ENCODE measurements around the gene SYMPK. TPM values are rescaled to one million over a fixed set of nuclear protein-coding genes. Genes with fewer than 3 reads are reported as not detected.

The SYMPK gene
- total RNA-seq, 5 donors from 2014 or later (not counting 1 experiment from before 2014, with no cell fraction given) = 89.7 to 102 (median 94.7) TPM

- H3K4me3 Mint-ChIP-seq = peak overlapping the region in 1 of 3 donors; percentile 53
- CTCF ChIA-PET = interaction anchor here (0.6 to 1.4 kb wide), 9 partner anchors 17 to 283 kb away, joined by 3 to 8 read pairs (median 4); partner anchors contain the start of genes MYPOP (in 1 of the 2) and SIX5 (in 1 of the 2)
- H3K4me1 Mint-ChIP-seq = peaks cover 0 to 3% (median 2%) of the 10 kb centered on the region in 3 donors
- Histone ChIP-seq H3K4me1 (ENCODE audit: control insufficient read depth in 1 of 2, extremely low read depth in 1 of 2, insufficient read depth in 2 of 2, low read length in 2 of 2) (peaks cover 3 to 27% of the 10 kb centered on the region in 2 experiments), H3K27me3 (replicated peaks in 1 of 2; ENCODE audit: control insufficient read depth in 2 of 2, extremely low read depth in 1 of 2, insufficient read depth in 2 of 2, low read length in 1 of 2) (peaks cover 0 to 22% of the 10 kb centered on the region in 2 experiments), H3K36me3 (ENCODE audit: control insufficient read depth in 2 of 2, extremely low read depth in 1 of 2, insufficient read depth in 1 of 2, low read length in 1 of 2) (peaks cover 9% of the 10 kb centered on the region in 2 donors), H3K27ac (ENCODE audit: low read length) (no peak overlapping the region), H3K4me3 (ENCODE audit: control insufficient read depth in 1 of 2, extremely low read depth in 1 of 2, low read length in 1 of 2) (no peak overlapping the region), H3K9me3 (no peaks in the 10 kb centered on the region)
- H3K27me3 Mint-ChIP-seq = peaks cover 4 to 8% of the 10 kb centered on the region in 2 donors
- 92% methylated on average over 4 of the region's 18 CpGs for WGBS (ENCODE audit: insufficient coverage)
- no peak overlapping the region for H3K27ac Mint-ChIP-seq
- H3K9me3 Mint-ChIP-seq = no peaks in the 10 kb centered on the region
- DNase-seq (no peak), ATAC-seq (replicated peaks in 1 of 4) (no peak)
- peaks cover 9% of the 10 kb centered on the region for H3K36me3 Mint-ChIP-seq
- POLR2A ChIA-PET = no interaction called here
Measured at GRCh38 chr19:45816236-45817009, 46.5 kb downstream of the SYMPK start.

GRCh38 chr19:45815481-45816216 lies 47.3 kb downstream of the SYMPK start:
- ATAC-seq (replicated peaks in 1 of 4) (no peak), DNase-seq (peak in 1 of 35 experiments; percentile 9)
- Histone ChIP-seq H3K36me3 (ENCODE audit: control insufficient read depth in 2 of 2, extremely low read depth in 1 of 2, insufficient read depth in 1 of 2, low read length in 1 of 2) (peaks cover 3 to 9% of the 10 kb centered on the region in 2 donors), H3K9me3 (no peaks in the 10 kb centered on the region), H3K27me3 (replicated peaks in 1 of 2; ENCODE audit: control insufficient read depth in 2 of 2, extremely low read depth in 1 of 2, insufficient read depth in 2 of 2, low read length in 1 of 2) (peaks cover 0 to 26% of the 10 kb centered on the region in 2 experiments), H3K4me1 (ENCODE audit: control insufficient read depth in 1 of 2, extremely low read depth in 1 of 2, insufficient read depth in 2 of 2, low read length in 2 of 2) (peaks cover 3 to 27% of the 10 kb centered on the region in 2 experiments), H3K4me3 (ENCODE audit: control insufficient read depth in 1 of 2, extremely low read depth in 1 of 2, low read length in 1 of 2) (peak overlapping the region in 1 of 2 donors; percentile 23), H3K27ac (ENCODE audit: low read length) (no peak overlapping the region)
- Mint-ChIP-seq H3K27me3 (peaks cover 4 to 8% of the 10 kb centered on the region in 2 donors), H3K4me3 (peak overlapping the region in 2 of 3 donors; percentile 21 to 53), H3K4me1 (peaks cover 0 to 3% (median 2%) of the 10 kb centered on the region in 3 donors), H3K9me3 (no peaks in the 10 kb centered on the region), H3K27ac (no peak overlapping the region), H3K36me3 (peaks cover 5% of the 10 kb centered on the region)
- WGBS (ENCODE audit: insufficient coverage) = 35% methylated on average over 21 of the region's 44 CpGs
- ChIA-PET POLR2A (no interaction called here), CTCF (no interaction called here)

GRCh38 chr19:45814851-45815480 lies 48.0 kb downstream of the SYMPK start, which contains the start of gene RSPH6A:
RSPH6A (minus strand) TSS chr19:45815308; CDS start chr19:45815176, 132 bp downstream.
- H3K4me3 ChIP-seq (ENCODE audit: control insufficient read depth in 1 of 2, extremely low read depth in 1 of 2, low read length in 1 of 2) = peak within 1 kb of the TSS in 1 of 2 donors; percentile 23
- H3K27ac ChIP-seq (ENCODE audit: low read length) = no peak within 1 kb of the TSS
- H3K4me1 ChIP-seq (ENCODE audit: control insufficient read depth in 1 of 2, extremely low read depth in 1 of 2, insufficient read depth in 2 of 2, low read length in 2 of 2) = peaks cover 3 to 27% of the 10 kb centered on the region in 2 experiments
- Mint-ChIP-seq H3K4me3 (peak within 1 kb of the TSS in 2 of 3 donors; percentile 21 to 53), H3K4me1 (peaks cover 0 to 3% (median 2%) of the 10 kb centered on the region in 3 donors), H3K36me3 (peaks cover under 1% of the 10 kb centered on the region), H3K27ac (no peak within 1 kb of the TSS), H3K9me3 (no peaks in the 10 kb centered on the region), H3K27me3 (peaks cover 4 to 12% of the 10 kb centered on the region in 2 donors)
- POLR2A ChIA-PET = interaction anchor here in 1 of 2 donors (0.6 kb wide), 1 partner anchor 21 kb away, joined by 6 read pairs; no protein-coding TSS in a partner anchor
- CTCF ChIA-PET = no interaction called here
- DNase-seq = no peak
- ATAC-seq (replicated peaks in 1 of 4) = no peak
- peaks cover 0 to 31% of the 10 kb centered on the region in 2 experiments for H3K27me3 ChIP-seq (replicated peaks in 1 of 2; ENCODE audit: control insufficient read depth in 2 of 2, extremely low read depth in 1 of 2, insufficient read depth in 2 of 2, low read length in 1 of 2)
- H3K9me3 ChIP-seq = no peaks in the 10 kb centered on the region
- peaks cover 3 to 7% of the 10 kb centered on the region in 2 donors for H3K36me3 ChIP-seq (ENCODE audit: control insufficient read depth in 2 of 2, extremely low read depth in 1 of 2, insufficient read depth in 1 of 2, low read length in 1 of 2)
- WGBS (ENCODE audit: insufficient coverage) = 52% methylated on average over 33 of the region's 40 CpGs

DNA sequence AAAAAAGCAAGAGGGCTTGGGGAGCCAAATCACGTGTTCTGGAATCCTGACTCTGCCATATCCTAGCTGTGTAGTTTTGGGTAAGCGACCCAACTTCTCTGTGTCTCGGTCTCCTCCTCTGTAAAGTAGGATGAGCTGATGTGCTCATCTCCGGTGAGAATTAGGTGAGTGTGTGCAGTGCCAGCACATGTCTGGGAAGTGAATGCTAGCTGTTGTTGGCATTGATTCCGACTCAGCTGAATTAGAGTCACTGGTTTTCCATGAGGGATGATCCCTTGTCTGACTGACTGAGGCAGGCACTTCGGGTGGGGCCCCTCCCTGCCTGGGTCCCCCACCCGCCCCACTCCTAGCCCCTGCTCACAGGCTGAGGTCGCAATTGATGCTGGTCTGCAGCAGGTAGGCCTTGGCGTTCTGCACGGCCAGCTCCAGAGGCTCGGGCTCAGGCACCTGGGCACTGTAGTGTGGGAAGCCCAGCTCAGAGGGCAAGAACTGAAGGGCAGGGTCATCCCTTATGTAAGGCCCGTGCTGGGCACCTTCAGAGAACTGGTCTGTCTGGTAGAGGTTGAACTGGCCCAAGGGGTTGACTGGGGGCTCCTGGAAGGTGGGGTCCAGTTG lies 48.7 kb downstream of the SYMPK start:
- H3K27ac Mint-ChIP-seq = no peak overlapping the region
- H3K36me3 Mint-ChIP-seq = no peaks in the 10 kb centered on the region
- peaks cover 3 to 27% of the 10 kb centered on the region in 2 experiments for H3K4me1 ChIP-seq (ENCODE audit: control insufficient read depth in 1 of 2, extremely low read depth in 1 of 2, insufficient read depth in 2 of 2, low read length in 2 of 2)
- no peak overlapping the region for H3K27ac ChIP-seq (ENCODE audit: low read length)
- no peaks in the 10 kb centered on the region for H3K9me3 Mint-ChIP-seq
- no peak overlapping the region for H3K4me3 ChIP-seq (ENCODE audit: control insufficient read depth in 1 of 2, extremely low read depth in 1 of 2, low read length in 1 of 2)
- H3K27me3 Mint-ChIP-seq = peaks cover 4 to 15% of the 10 kb centered on the region in 2 donors
- POLR2A ChIA-PET = interaction anchor here in 1 of 2 donors (0.6 kb wide), 1 partner anchor 20 kb away, joined by 6 read pairs; no protein-coding TSS in a partner anchor
- H3K4me1 Mint-ChIP-seq = peaks cover 4 to 7% (median 5%) of the 10 kb centered on the region in 3 donors
- H3K27me3 ChIP-seq (replicated peaks in 1 of 2; ENCODE audit: control insufficient read depth in 2 of 2, extremely low read depth in 1 of 2, insufficient read depth in 2 of 2, low read length in 1 of 2) = peaks cover 0 to 33% of the 10 kb centered on the region in 2 experiments
- CTCF ChIA-PET = no interaction called here
- DNase-seq (no peak), ATAC-seq (replicated peaks in 1 of 4) (no peak)
- no peak overlapping the region for H3K4me3 Mint-ChIP-seq
- H3K9me3 ChIP-seq = no peaks in the 10 kb centered on the region
- H3K36me3 ChIP-seq (ENCODE audit: control insufficient read depth in 2 of 2, extremely low read depth in 1 of 2, insufficient read depth in 1 of 2, low read length in 1 of 2) = peaks cover 0 to under 1% of the 10 kb centered on the region in 2 donors
- 94% methylated on average over 11 of the region's 12 CpGs for WGBS (ENCODE audit: insufficient coverage)

DNA sequence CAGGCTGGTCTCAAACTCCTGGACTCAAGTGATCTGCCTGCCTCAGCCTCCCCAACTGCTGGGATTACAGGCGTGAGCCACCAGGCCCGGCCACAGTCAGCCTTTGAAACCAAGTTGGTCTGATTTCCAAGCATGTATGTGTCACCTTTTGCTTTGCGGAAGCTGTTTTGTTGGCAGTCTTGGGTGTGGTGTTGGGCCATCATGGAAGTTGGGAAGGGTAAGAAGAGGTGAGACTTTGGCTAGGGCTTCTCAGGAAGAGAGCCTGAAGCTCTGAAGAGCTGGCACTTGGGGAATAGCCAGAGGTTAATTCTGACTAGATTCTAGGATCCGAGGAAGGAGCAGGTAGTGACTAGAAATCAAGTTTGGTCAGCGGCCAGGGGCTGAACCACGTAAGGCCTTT lies 50.6 kb downstream of the SYMPK start:
- no peak overlapping the region for H3K27ac Mint-ChIP-seq
- no peak for DNase-seq
- CTCF ChIA-PET = no interaction called here
- Histone ChIP-seq H3K9me3 (no peaks in the 10 kb centered on the region), H3K36me3 (ENCODE audit: control insufficient read depth in 2 of 2, extremely low read depth in 1 of 2, insufficient read depth in 1 of 2, low read length in 1 of 2) (no peaks in the 10 kb centered on the region), H3K4me1 (ENCODE audit: control insufficient read depth in 1 of 2, extremely low read depth in 1 of 2, insufficient read depth in 2 of 2, low read length in 2 of 2) (peaks cover 3 to 23% of the 10 kb centered on the region in 2 experiments), H3K27ac (ENCODE audit: low read length) (no peak overlapping the region), H3K4me3 (ENCODE audit: control insufficient read depth in 1 of 2, extremely low read depth in 1 of 2, low read length in 1 of 2) (no peak overlapping the region), H3K27me3 (replicated peaks in 1 of 2; ENCODE audit: control insufficient read depth in 2 of 2, extremely low read depth in 1 of 2, insufficient read depth in 2 of 2, low read length in 1 of 2) (peaks cover 0 to 33% of the 10 kb centered on the region in 2 experiments)
- peaks cover 4 to 16% of the 10 kb centered on the region in 2 donors for H3K27me3 Mint-ChIP-seq
- no peaks in the 10 kb centered on the region for H3K36me3 Mint-ChIP-seq
- H3K4me3 Mint-ChIP-seq = no peak overlapping the region
- WGBS (ENCODE audit: insufficient coverage) = 93% methylated on average over 6 of the region's 6 CpGs
- no peaks in the 10 kb centered on the region for H3K9me3 Mint-ChIP-seq
- peaks cover 4 to 7% (median 5%) of the 10 kb centered on the region in 3 donors for H3K4me1 Mint-ChIP-seq
- no peak for ATAC-seq (replicated peaks in 1 of 4)
- POLR2A ChIA-PET = no interaction called here

Data from T-cell (primary cell).